Measurements from ENCODE around the gene TIAM2.

Gene TIAM2

GRCh38 chr6:155066921-155067680 lies 72.0 kb downstream of the TIAM2 start:
- Histone ChIP-seq H3K36me3 (ENCODE audit: insufficient read depth, low read length) (no peaks in the 10 kb centered on the region), H2AFZ (ENCODE audit: low read depth, low read length) (no peak overlapping the region), H3K9me3 (ENCODE audit: insufficient read depth, low read length, severe bottlenecking) (no peaks in the 10 kb centered on the region), H3K4me1 (ENCODE audit: insufficient read depth, low read length) (no peaks in the 10 kb centered on the region), H3K27ac (ENCODE audit: low read length) (no peak overlapping the region), H3K27me3 (ENCODE audit: insufficient read depth, low read length, poor library complexity) (no peaks in the 10 kb centered on the region), H3K79me2 (ENCODE audit: insufficient read depth, low read length) (no peaks in the 10 kb centered on the region), H4K20me1 (ENCODE audit: insufficient read depth, low read length) (no peaks in the 10 kb centered on the region), H3K4me3 (ENCODE audit: low read depth in 1 of 2, low read length in 2 of 2) (no peak overlapping the region), H3K4me2 (ENCODE audit: insufficient read depth, low read length) (no peak overlapping the region), H3K9ac (ENCODE audit: low read depth, low read length) (no peak overlapping the region)
- DNase-seq, result no peak
- ATAC-seq (ENCODE audit: insufficient read depth, low read depth), result no peak
- TF ChIP-seq EZH2 (IDR thresholded peaks at IDR 0.05; ENCODE audit: borderline replicate concordance, low read depth, low read length, severe bottlenecking) (no peak), CTCF (IDR thresholded peaks at IDR 0.05; ENCODE audit: borderline replicate concordance, extremely low read depth, low read length, poor library complexity, severe bottlenecking) (no peak)

- TF ChIP-seq EZH2 (IDR thresholded peaks at IDR 0.05; ENCODE audit: borderline replicate concordance, low read depth, low read length, severe bottlenecking) (no peak), CTCF (IDR thresholded peaks at IDR 0.05; ENCODE audit: borderline replicate concordance, extremely low read depth, low read length, poor library complexity, severe bottlenecking) (no peak)
- no peaks in the 10 kb centered on the region for H3K36me3 ChIP-seq (ENCODE audit: insufficient read depth, low read length)
- no peaks in the 10 kb centered on the region for H3K27me3 ChIP-seq (ENCODE audit: insufficient read depth, low read length, poor library complexity)
- DNase-seq (no peak), ATAC-seq (ENCODE audit: insufficient read depth, low read depth) (no peak)
- no peak overlapping the region for H3K4me2 ChIP-seq (ENCODE audit: insufficient read depth, low read length)
- no peak overlapping the region for H3K27ac ChIP-seq (ENCODE audit: low read length)
- no peaks in the 10 kb centered on the region for H3K4me1 ChIP-seq (ENCODE audit: insufficient read depth, low read length)
- H3K79me2 ChIP-seq (ENCODE audit: insufficient read depth, low read length), result no peaks in the 10 kb centered on the region
- no peaks in the 10 kb centered on the region for H4K20me1 ChIP-seq (ENCODE audit: insufficient read depth, low read length)
- H3K9ac ChIP-seq (ENCODE audit: low read depth, low read length), result no peak overlapping the region
- no peaks in the 10 kb centered on the region for H3K9me3 ChIP-seq (ENCODE audit: insufficient read depth, low read length, severe bottlenecking)
- no peak overlapping the region for H2AFZ ChIP-seq (ENCODE audit: low read depth, low read length)
- H3K4me3 ChIP-seq (ENCODE audit: low read depth in 1 of 2, low read length in 2 of 2), result no peak overlapping the region
Measured at GRCh38 chr6:155067956-155068615, 73.0 kb downstream of the TIAM2 start.

- ATAC-seq (ENCODE audit: insufficient read depth, low read depth) (no peak), DNase-seq (no peak)
- no peak overlapping the region for H3K9ac ChIP-seq (ENCODE audit: low read depth, low read length)
- H3K36me3 ChIP-seq (ENCODE audit: insufficient read depth, low read length), result no peaks in the 10 kb centered on the region
- H3K4me3 ChIP-seq (ENCODE audit: low read depth in 1 of 2, low read length in 2 of 2), result no peak overlapping the region
- H2AFZ ChIP-seq (ENCODE audit: low read depth, low read length), result no peak overlapping the region
- no peak overlapping the region for H3K27ac ChIP-seq (ENCODE audit: low read length)
- H3K27me3 ChIP-seq (ENCODE audit: insufficient read depth, low read length, poor library complexity), result no peaks in the 10 kb centered on the region
- H4K20me1 ChIP-seq (ENCODE audit: insufficient read depth, low read length), result no peaks in the 10 kb centered on the region
- no peaks in the 10 kb centered on the region for H3K4me1 ChIP-seq (ENCODE audit: insufficient read depth, low read length)
- H3K9me3 ChIP-seq (ENCODE audit: insufficient read depth, low read length, severe bottlenecking), result no peaks in the 10 kb centered on the region
- no peaks in the 10 kb centered on the region for H3K79me2 ChIP-seq (ENCODE audit: insufficient read depth, low read length)
- H3K4me2 ChIP-seq (ENCODE audit: insufficient read depth, low read length), result no peak overlapping the region
- TF ChIP-seq EZH2 (IDR thresholded peaks at IDR 0.05; ENCODE audit: borderline replicate concordance, low read depth, low read length, severe bottlenecking), result no peak
- no peak for TF ChIP-seq CTCF (IDR thresholded peaks at IDR 0.05; ENCODE audit: borderline replicate concordance, extremely low read depth, low read length, poor library complexity, severe bottlenecking)
Measured at GRCh38 chr6:155069543-155069942, 74.4 kb downstream of the TIAM2 start.

All from DND-41 (cell line).